ENCODE measurements around the gene ERCC6L. TPM values are rescaled to one million over a fixed set of nuclear protein-coding genes. Genes with fewer than 3 reads are reported as not detected.

ERCC6L gene
- total and polyA plus RNA-seq, 4 donors, result 0.16 to 0.71 (median 0.30) TPM

DNA sequence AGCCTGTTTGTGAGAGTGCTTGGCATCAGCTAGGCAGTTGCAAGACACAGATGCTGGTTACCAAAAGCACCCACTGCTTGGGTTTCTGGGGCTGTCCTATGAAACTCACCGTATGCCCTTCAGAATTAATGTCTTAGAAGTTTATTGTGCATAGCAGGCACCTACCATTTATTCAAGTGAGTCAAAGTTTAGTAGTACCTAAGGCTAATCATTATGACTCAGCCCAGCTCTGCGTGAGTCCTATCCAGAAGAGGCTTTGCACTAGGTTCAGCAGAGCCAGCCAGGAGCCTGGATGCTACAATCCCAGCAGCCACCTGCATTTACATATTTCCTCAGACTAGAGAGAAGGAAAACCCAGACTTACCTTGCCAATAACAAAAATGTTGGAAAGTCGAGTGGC, 34.0 kb upstream of the ERCC6L start:
- TF ChIP-seq CTCF (IDR thresholded peaks at IDR 0.05; ENCODE audit: control extremely low read depth, extremely low read depth), result no peak
- Histone ChIP-seq H3K27me3 (ENCODE audit: control insufficient read depth in 3 of 3, insufficient read depth in 3 of 3, low read length in 2 of 3) (peaks cover 0 to 1% (median 0%) of the 10 kb centered on the region in 3 donors), H3K4me1 (ENCODE audit: control insufficient read depth in 5 of 5, insufficient read depth in 5 of 5, low read length in 5 of 5) (peaks cover 0 to 25% (median 7%) of the 10 kb centered on the region in 5 donors), H3K9me3 (ENCODE audit: control insufficient read depth in 4 of 4, insufficient read depth in 3 of 4, low read length in 3 of 4) (peaks cover 0 to 1% (median 0%) of the 10 kb centered on the region in 4 donors), H3K36me3 (ENCODE audit: control insufficient read depth in 4 of 4, insufficient read depth in 4 of 4, low read length in 4 of 4) (peaks cover 38 to 56% (median 53%) of the 10 kb centered on the region in 4 donors), H3K4me3 (no peak overlapping the region), H3K27ac (ENCODE audit: low read depth in 1 of 2, low read length in 1 of 2) (no peak overlapping the region), H3K9ac (ENCODE audit: insufficient read depth in 1 of 2, low read length in 2 of 2) (no peak overlapping the region)
- whole genome bisulfite sequencing, 2 donors, result 84 to 85% methylated on average over 3 of the region's 3 CpGs
- DNase-seq (no peak), ATAC-seq (ENCODE audit: insufficient read depth, low FRiP score) (no peak)

- no peak for TF ChIP-seq CTCF (IDR thresholded peaks at IDR 0.05; ENCODE audit: control extremely low read depth, extremely low read depth)
- no peak overlapping the region for H3K9ac ChIP-seq (ENCODE audit: insufficient read depth in 1 of 2, low read length in 2 of 2)
- no peak for ATAC-seq (ENCODE audit: insufficient read depth, low FRiP score)
- peaks cover 39 to 59% (median 55%) of the 10 kb centered on the region in 4 donors for H3K36me3 ChIP-seq (ENCODE audit: control insufficient read depth in 4 of 4, insufficient read depth in 4 of 4, low read length in 4 of 4)
- H3K27me3 ChIP-seq (ENCODE audit: control insufficient read depth in 3 of 3, insufficient read depth in 3 of 3, low read length in 2 of 3), result no peaks in the 10 kb centered on the region
- H3K27ac ChIP-seq (ENCODE audit: low read depth in 1 of 2, low read length in 1 of 2), result no peak overlapping the region
- H3K4me3 ChIP-seq, result no peak overlapping the region
- H3K9me3 ChIP-seq (ENCODE audit: control insufficient read depth in 4 of 4, insufficient read depth in 3 of 4, low read length in 3 of 4), result peaks cover 0 to 1% (median 0%) of the 10 kb centered on the region in 4 donors
- peaks cover 0 to 25% (median 7%) of the 10 kb centered on the region in 5 donors for H3K4me1 ChIP-seq (ENCODE audit: control insufficient read depth in 5 of 5, insufficient read depth in 5 of 5, low read length in 5 of 5)
- DNase-seq, result no peak
- WGBS, 2 donors, result 81 to 86% methylated on average over 3 of the region's 3 CpGs
These were observed 33.0 kb upstream of the ERCC6L start for GRCh38 chrX:72271812-72272211.

DNA sequence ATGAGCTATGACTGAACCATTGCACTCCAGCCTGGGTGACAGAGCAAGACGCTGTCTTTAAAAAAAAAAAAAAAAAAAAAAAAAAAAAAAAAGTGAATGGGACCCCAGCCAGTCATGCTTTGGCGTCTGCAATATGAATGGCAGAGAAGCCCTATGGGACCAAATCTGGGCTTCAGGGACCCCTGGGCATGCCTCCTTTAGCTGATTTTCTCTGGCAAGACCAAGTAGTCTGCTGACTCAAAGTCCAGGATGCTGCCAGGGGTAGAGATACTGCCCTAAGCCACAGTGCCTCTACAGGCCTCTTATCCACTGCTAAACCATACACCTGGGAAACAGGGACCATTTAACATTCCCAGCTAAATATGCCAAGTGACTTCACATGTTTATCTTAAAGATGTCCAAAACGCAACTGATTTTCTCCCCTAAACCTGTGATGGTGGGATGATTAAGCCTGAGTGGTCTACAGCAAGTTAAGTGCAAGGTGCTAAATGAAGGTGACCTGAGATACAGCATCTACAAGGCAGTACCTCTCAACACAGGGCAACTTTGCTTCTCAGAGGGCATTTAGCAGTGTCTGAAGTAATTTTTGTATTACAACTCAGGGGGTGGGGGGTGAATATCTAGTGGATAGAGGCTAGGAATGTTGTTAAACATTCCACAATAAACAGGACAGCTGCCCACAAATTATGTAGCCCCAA, 32.4 kb upstream of the ERCC6L start:
- H3K4me1 ChIP-seq (ENCODE audit: control insufficient read depth in 5 of 5, insufficient read depth in 5 of 5, low read length in 5 of 5), result peaks cover 0 to 24% (median 7%) of the 10 kb centered on the region in 5 donors
- no peak for DNase-seq
- H3K4me3 ChIP-seq, result no peak overlapping the region
- peaks cover 39 to 56% (median 53%) of the 10 kb centered on the region in 4 donors for H3K36me3 ChIP-seq (ENCODE audit: control insufficient read depth in 4 of 4, insufficient read depth in 4 of 4, low read length in 4 of 4)
- no peak for TF ChIP-seq CTCF (IDR thresholded peaks at IDR 0.05; ENCODE audit: control extremely low read depth, extremely low read depth)
- H3K27me3 ChIP-seq (ENCODE audit: control insufficient read depth in 3 of 3, insufficient read depth in 3 of 3, low read length in 2 of 3), result no peaks in the 10 kb centered on the region
- 77 to 79% methylated on average over 2 to 3 of the region's 3 CpGs for WGBS, 2 donors
- no peak for ATAC-seq (ENCODE audit: insufficient read depth, low FRiP score)
- H3K9me3 ChIP-seq (ENCODE audit: control insufficient read depth in 4 of 4, insufficient read depth in 3 of 4, low read length in 3 of 4), result peaks cover 0 to 1% (median 0%) of the 10 kb centered on the region in 4 donors
- no peak overlapping the region for H3K27ac ChIP-seq (ENCODE audit: low read depth in 1 of 2, low read length in 1 of 2)
- no peak overlapping the region for H3K9ac ChIP-seq (ENCODE audit: insufficient read depth in 1 of 2, low read length in 2 of 2)
